Muscle of arm (tissue), 12 donors: ENCODE measurements around the gene FUOM. TPM values are rescaled to one million over a fixed set of nuclear protein-coding genes. Genes with fewer than 3 reads are reported as not detected.
A peak's percentile ranks its signal among the peaks of the same experiment; 100 is the strongest.
"Not testable (repeated sequence)": the region's sequence is repeated elsewhere in the genome, so short reads cannot be mapped to it uniquely, and the experiment has no call there.

Source experiments
- DNase-seq: peaks from one replicate; pipeline ENCODE4 v3.0.0-alpha.2; 2013
- polyA plus RNA-seq, 12 donors: library from polyadenylated mRNA; unstranded; fragments of 120-200 nt; gene quantifications; one replicate each; pipeline ENCODE4 v1.2.1, GENCODE V29; 2013; ENCODE audit not compliant: insufficient read length in 12 of 12

Gene FUOM
- polyA plus RNA-seq, 12 donors = 3.7 to 7.6 (median 4.7) TPM; not detected in 2

DNA sequence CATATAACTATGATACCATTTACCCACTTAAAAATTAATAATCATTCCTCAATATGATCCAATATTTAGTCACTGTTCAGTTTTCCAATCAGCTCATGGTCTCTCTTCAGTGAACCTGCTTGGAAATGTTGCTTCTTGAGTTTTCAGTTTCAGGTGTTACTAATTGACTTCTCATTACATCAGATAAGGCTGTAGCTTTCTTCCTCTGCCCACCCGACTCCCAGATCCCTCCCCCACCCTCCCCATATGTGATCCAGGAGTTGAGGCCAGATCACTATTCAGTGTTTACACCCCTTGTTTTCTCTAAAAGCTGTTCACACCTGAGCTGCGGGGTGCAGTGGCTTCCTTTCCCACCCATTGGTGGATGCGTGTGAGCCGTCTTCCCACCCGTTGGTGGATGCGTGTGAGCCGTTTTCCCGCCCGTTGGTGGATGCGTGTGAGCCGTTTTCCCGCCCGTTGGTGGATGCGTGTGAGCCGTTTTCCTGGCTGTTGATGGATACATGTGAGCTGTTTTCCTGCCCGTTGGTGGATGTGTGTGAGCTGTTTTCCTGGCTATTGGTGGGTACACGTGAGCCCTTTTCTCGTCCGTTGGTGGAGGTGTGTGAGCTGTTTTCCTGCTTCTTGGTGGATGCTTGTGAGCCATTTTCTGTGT, 32.9 kb upstream of the FUOM start:
- DNase-seq = no peak

DNA sequence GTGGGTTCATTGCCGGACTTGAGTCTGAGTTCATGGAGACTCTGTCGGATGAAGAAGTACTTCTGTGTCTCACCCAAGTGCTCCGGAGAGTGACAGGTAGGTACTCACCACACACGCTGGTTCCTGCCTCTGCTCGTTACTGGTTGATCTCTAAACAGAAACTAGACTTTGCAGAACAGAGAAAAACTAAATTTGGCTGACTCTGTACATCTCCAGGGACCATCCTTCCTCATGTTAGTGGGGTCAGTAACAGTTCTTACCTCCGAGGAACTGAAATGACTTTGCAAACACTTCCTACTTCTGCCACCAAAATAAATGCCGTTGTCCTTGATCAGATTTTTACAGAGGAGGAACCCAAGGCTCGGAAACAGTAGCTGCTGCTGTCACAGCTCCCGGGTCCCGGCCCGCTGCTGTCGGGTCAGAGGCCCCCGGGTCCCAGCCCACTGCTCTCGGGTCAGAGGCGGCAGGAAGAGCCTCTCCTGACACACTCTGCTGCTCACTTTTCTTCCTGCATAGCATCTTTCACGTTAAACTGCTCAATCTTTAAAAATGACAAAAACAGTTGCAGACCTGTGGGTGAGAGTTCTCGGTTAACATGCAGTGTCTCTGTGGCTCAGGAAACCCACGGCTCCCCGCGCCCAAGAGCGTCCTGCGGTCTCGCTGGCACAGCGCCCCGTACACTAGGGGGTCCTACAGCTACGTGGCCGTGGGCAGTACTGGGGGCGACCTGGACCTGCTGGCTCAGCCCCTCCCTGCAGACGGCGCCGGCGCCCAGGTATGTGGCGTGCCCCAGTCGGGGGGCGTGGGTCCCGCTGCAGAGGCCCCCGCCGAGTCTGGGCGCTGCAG, 31.4 kb upstream of the FUOM start:
- no peak for DNase-seq

DNA sequence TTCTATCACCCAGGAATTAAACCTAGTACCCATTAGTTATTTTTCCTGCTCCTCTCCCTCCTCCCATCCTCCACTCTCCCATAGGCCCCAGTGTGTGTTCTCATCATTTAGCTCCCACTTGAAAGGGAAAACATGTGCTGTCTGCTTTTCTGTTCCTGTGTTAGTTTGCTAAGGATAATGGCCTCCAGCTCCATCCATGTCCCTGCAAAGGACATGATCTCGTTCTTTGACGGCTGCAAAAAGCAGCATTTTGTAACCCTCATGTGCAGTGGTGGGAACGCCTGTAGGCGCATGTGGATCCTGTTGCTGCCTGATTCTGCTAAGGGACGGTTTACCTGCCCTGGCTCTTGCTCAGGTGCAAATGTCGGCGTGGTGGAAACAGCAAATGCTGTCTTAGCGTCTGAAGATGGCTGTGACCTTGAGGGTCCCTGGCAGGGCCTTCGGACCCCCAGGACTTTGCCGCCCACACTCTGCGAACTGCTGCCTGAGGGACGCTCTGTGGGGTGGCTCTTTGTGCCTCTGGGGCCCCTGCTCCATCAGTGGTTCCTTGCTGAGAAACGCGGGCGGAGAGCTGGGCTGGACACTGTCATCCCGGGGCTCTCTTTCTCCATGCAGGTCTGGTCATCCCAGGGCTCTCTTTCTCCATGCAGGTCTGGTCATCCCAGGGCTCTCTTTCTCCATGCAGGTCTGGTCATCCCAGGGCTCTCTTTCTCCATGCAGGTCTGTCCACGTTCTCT, 30.6 kb upstream of the FUOM start:
- no peak for DNase-seq

DNA sequence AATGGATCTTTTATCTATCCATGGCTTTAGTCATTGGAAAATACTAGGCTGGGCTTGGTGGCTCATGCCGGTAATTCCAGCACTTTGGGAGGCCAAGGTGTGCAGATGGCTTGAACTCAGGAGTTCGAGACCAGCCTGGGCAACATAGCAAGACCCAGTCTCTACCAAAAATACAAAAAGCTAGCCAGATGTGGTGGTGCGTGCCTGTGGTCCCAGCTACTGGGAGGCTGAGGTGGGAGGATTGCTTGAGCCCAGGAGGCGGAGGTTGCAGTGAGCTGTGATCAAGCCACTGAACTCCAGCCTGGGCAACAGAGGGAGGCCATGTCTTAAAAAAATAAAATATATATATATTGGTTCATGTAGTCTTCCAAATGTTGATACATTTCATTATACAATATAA, 29.1 kb upstream of the FUOM start:
- DNase-seq = not testable (repeated sequence)

DNA sequence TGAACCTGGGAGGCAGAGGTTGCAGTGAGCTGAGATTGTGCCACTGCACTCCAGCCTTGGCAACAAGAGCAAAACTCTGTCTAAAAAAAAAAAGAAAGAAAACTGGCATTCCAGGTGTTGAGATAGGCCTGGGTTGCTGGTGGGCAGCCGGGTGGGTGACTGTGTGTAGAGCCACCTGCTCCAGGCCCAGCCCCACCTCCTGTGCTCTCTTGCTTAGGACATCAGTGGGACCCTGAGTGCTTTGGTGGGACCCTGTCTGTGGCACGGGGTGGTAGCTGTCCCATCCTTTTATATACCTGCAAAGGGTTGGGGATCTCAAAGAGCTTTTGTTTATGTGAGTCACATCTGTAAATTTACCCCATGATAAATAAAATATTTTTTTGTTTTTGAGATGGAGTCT, 27.4 kb upstream of the FUOM start:
- DNase-seq = no peak

DNA sequence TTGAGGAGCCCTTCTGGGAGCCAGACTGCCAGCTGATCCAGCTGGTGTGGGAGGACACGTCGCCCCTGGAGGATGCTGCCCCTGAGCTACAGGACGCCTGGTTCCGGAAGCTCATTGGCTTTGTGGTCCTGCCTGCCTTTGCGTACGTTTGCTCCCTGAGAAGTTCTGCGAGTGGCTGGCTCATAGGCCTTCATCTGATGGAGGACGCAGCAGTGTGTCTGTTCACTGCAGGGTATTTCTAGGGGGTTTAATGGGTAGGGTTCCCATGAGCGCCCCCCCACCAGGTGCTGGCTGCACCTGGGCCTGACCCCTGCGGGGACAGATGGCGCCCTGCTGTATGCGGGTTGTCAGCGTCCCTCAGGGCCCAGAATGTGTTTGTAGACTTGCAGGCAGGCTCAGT, 26.3 kb upstream of the FUOM start:
- no peak for DNase-seq

DNA sequence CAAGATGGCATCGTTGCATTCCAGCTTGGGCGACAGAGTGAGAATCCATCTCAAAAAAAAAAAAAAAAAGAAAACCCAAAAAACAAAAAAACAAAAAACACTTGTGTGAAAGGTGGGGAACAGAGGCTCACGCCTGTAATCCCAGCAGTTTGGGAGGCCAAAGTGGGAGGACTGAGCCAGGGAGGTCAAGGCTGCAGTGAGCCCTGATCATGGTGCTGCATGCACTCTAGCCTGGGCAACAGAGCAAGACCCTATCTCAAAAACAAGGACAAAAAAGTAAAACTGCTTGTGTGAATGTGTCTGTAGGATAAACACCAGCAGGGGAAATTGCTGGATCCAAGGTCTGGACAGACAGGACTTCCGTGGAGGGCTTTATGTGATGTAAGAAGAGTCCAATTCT, 25.7 kb upstream of the FUOM start:
- no peak for DNase-seq

DNA sequence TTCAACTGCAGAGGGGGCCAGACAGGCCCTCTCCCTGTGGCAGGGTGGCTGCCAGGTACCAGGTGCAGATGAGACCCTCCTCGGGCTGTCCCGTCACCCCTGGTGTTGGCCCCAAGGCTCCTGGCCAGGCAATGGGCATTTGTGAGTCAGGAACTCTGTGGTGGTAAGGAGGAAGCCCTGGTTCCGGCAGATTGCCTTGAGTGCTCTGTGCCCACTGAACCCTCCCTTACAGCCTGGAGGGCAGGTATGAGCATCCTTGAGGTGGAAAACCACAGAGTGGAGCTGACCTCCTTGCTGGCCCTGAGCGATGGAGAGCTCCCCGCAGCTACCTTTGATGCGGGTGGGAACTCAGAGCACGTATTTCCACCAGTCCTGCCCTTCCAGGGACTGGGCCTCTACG, 23.2 kb upstream of the FUOM start:
- DNase-seq = no peak

DNA sequence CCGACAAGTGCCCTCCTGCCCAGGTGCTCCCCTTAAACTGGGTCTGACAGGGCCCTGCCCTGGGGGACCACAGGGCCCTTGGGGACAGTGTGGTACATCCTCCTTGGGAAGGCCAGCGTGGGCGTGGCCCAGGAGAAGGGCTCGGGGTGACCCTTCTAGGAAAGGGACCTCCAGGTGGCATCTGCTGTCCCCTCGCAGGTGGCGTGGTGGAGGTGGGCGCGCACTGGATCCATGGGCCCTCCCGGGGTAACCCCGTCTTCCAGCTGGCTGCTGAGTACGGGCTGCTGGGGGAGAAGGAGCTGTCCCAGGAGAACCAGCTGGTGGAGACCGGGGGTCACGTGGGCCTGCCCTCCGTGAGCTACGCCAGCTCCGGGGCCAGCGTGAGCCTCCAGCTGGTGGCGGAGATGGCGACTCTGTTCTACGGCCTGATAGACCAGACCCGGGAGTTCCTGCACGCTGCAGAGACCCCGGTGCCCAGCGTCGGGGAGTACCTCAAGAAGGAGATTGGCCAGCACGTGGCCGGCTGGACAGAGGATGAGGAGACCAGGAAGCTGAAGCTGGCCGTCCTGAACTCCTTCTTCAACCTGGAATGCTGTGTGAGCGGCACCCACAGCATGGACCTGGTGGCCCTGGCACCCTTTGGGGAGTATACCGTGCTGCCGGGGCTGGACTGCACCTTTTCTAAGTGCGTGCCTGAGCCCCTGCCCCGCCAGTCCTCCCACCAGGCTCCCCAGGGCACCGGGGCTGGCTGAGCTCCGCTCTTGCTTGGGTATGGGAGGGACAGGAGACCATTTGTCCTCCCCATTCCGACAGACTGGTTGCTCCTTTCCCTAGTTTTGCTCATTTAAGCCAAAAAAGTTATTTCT, 22.2 kb upstream of the FUOM start:
- no peak for DNase-seq

DNA sequence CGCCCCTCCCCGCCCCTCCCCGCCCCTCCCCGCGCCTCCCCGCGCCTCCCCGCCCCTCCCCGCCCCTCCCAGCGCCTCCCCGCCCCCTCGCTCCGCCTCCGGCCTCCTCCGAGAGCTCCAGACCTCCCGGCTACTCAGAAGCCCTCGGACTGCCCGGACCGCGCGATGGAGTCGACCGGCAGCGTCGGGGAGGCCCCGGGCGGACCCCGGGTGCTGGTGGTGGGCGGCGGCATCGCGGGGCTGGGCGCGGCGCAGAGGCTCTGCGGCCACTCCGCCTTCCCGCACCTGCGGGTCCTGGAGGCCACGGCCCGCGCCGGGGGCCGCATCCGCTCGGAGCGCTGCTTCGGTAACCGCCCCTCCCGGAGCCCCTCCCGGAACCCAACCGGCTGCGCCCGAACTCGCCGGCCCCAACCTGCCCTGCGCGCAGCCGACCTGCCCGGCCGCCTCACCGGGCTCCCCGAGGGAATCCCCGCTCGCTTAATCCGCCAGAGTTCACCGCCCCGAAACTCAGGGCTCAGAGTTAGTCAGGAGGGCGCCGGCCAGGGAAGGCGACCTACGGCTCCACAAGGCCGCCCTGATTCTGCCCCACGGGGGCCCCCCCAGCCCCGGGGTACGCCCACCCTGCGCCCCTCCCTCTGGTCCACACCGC, 21.5 kb upstream of the FUOM start, which contains the start of gene PAOX:
Gene PAOX, plus strand, starts transcription at position 111 of the 649 bp plus-strand sequence. Its CDS starts 55 bp downstream, at position 166.
- no peak for DNase-seq

DNA sequence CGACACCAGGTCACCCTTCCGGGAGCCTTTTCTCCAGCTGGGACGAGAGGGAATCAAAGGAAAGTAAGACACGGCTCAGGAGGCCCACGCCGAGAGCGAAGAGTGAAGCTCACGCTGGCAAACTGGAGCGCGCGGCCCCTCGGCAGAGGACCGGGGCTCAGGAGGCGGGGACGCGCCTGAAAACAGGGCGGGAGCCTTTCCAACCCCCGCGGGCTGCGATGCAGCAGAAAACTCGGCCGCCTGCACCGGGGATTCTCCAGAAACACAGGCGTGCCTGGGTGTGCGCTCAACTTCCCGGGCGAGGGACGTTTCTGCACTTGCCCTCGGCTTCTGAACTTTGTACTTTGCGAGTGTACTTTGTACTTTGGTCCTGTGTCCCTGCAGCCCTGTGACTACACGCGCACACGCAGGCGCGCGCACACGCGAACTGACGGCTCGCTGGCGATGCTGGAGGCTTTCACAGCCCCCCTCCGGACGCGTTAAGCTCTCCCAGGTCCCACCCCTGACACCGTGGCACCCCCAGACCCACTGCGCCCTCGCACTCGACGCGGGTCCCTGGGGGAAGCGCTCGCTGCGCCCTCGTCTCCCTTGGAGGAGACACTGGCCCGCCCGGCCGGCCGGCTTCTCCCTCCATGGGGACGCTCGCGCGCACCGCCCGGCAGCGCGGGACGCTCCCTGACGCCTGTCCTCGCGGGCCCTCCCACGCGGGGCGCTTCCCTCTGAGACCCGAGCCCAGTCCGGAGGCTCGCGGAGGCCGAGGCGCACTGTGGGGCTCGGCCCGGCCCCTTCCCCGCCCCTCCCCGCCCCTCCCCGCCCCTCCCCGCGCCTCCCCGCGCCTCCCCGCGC, 20.7 kb upstream of the FUOM start:
- peak; percentile 69 for DNase-seq

DNA sequence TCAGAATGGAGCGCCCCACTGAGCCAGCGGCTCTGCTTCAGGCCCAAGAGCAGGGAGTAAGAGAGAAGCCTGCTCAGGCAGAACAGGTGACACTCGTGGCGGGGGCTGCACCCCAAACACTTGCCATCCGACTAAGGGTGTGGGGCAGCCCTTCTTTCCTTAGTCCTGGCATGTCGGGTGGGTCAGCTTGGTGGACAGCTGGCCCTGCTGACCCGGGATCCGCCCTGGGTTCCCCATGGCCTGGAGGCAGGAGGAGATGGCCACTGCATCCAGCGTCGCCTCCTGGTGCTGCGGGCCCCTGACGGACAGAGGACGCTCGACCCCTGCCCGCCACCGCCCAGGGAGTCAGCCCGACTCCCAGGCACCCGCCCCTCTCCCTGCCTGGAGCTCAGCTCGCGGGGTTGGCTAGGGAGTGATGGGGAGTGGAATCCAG, 20.0 kb upstream of the FUOM start:
- no peak for DNase-seq

DNA sequence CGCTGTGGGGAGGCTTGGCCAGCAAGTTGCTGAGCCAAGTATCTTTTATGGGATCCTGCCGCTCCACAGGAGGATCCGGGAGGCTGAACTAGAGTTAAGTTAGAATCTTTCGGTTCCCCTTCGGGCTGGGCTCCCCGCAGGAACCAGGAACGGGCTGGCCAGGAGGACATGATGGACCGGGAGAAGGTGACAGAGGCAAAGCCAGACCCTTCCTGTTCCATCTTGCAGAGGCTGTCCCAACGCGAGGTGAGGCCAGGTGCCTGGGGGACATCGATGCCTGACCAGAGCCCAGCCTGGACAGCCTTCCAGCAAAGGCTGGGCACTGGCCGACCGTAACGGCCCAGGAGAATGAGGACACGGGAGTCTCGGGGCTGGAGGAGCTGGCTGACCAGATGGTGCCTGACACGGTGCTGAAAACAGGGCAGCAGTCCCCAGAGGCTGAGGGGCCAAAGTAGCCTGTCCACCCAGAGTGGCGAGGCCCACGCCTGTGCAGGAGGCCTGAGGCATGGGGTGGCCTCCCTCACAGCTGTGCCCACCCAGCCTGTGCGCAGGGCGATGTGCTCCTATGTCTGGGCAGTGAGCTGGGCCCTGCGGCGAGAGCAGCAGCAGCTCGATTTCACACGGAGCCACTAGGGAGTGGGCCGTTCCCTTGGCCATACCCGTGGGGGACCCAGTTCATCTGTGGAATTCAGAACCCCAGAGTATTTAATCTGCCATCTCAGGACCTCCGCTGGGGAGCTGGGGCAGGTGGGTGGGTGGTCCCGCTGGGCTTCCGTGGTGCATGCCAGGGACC, 19.4 kb upstream of the FUOM start:
- DNase-seq = no peak

DNA sequence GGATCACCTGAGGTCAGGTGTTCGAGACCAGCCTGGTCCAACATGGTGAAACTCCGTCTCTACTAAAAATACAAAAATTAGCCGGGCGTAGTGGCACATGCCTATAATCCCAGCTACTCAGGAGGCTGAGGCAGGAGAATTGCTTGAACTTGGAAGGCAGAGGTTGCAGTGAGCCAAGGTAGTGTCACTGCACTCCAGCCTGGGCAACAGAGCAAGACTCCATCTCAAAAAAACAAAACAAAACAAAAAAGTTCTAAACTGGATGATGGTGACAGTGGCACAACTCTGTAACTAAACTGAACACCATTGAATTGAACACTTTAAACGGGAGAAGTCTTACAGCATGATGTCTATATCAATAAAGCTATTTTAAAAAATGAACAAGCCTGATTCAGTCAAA, 18.4 kb upstream of the FUOM start:
- DNase-seq = not testable (repeated sequence)

DNA sequence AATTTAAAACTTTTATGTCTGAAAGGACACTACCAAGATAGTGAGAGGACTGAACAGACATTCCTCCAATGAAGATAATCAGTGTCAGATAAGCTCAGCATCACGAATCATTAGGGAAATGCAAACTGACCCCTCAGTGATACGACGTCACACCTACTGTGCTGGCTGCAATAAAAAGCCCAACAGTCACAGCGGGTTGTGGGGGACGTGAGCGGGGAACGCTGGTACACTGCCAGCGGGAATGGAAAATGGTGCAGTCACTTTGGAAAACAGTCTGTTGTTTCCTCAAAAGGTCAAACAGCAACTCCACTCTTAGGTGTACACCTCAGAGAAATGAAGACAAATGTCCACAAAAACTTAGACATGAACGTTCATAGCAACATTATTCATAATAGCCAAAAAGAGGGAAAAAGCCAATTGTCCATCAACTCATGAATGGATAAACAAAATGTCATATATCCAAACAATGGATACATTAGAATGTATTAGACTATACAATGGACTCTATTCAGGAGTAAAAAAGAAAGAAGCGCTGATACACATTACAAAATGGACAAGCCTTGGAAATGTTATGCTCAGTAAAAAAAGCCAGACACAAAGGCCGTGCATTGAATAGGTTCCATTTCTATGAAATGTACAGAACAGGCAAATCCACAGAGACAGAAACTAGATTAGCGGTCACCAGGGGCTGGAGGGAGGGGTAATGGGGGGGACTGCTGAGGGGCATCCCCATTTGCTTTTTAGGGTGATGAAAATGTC, 17.7 kb upstream of the FUOM start:
- no peak for DNase-seq

DNA sequence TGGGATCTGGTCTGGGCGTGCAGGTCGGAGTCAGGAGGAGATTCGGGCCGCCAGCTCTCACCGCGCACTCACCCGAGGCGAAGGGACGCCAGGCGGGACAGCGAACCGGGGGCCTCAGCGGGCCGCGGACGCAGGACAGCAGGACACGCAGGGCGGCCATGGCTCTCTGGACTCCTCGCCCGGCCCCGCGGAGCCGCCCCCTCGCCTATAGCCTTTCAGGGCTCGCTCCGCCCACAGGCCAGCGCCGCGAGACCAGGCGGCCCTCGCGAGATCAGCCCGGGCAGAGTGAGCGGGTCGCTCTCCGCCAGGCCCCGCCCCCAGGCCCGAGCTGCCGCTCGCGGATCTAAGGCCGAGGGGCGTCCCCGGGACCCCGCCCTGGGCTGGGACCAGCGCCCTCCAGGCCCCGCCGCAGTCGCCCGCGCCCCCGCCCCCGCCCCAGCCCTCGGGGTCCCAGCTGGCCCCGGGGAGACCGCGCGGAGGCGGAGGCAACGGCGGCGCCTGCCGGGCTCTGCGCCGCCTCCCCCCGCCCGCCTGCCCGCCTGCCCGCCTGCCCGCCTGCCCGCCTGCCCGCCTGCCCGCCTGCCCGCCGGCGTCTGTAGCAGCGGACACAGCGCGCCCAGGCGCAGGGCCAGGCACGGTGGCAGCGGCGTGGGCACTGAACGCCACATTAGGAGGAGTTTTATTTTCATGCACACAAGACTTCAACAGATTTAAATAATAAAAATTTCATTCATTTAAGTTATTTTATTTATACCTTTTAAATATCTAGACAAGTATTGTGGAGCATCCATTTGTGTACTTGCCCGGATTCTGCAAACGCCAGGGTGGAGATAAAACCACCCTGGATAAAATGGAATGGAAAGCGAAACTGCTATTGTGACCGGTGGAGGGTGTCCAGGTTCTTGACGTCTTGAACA, 15.6 kb upstream of the FUOM start, which contains the start of gene ECHS1:
Gene ECHS1, minus strand, starts transcription at position 181 of the 917 bp plus-strand sequence. Its CDS starts 21 bp downstream, at position 160.
- peak; percentile 96 for DNase-seq

DNA sequence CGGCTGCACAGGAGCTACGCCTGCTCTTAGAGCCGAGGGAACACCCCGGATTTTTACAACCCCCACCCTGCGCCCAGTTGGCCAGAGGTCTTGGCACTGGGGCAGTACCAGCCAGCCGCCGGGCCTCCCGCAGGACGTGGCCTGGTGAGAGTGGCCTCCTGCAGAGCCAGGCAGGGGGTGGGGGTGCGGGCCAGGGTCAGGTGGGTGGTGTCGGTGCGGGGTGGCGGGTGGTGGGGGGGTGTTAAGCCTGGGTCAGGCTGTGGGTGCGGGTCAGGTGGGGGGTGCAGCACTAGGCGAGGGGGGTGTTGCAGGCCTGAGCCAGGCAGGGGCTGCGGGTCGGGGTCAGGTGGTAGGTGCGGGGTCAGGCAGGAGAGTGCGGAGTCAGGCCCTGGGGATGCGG, 14.7 kb upstream of the FUOM start:
- DNase-seq = no peak
